Activated naive CD8-positive, alpha-beta T cell treated with anti-CD3 and anti-CD28 coated beads, Interleukin-2, amount 50 U/mL, for 24 hours (primary cell): Measurements from ENCODE around the gene CDK11B.
"Not testable (repeated sequence)": the region's sequence is repeated elsewhere in the genome, so short reads cannot be mapped to it uniquely, and the experiment has no call there.

Source experiments
- ATAC-seq: fragments of 150-1000 bp; cut with Tn5 transposase; one replicate; pipeline ENCODE4 v1.10.0; 2021
- DNase-seq: peaks from one replicate; pipeline ENCODE4 v3.0.0; 2021
- H3K27ac Mint-ChIP-seq: one replicate; pipeline ENCODE4 v1.8.0; 2021; ENCODE audit warnings: mild to moderate bottlenecking, mixed read lengths
- H3K27me3 Mint-ChIP-seq: one replicate; pipeline ENCODE4 v1.8.0; 2021; ENCODE audit warnings: mixed read lengths
- H3K36me3 Mint-ChIP-seq: one replicate; pipeline ENCODE4 v1.8.0; 2021; ENCODE audit warnings: low read depth, mixed read lengths
- H3K4me1 Mint-ChIP-seq: one replicate; pipeline ENCODE4 v1.8.0; 2021; ENCODE audit warnings: mixed read lengths
- H3K4me3 Mint-ChIP-seq: one replicate; pipeline ENCODE4 v1.8.0; 2021; ENCODE audit warnings: mild to moderate bottlenecking, moderate library complexity, mixed read lengths
- H3K9me3 Mint-ChIP-seq: one replicate; pipeline ENCODE4 v1.8.0; 2021; ENCODE audit warnings: mixed read lengths

Gene CDK11B

GRCh38 chr1:1640711-1641461 is 17.9 kb downstream of the CDK11B start:
- not testable (repeated sequence) for H3K9me3 Mint-ChIP-seq, H3K36me3 Mint-ChIP-seq, DNase-seq, H3K27me3 Mint-ChIP-seq, H3K27ac Mint-ChIP-seq, ATAC-seq, H3K4me1 Mint-ChIP-seq, H3K4me3 Mint-ChIP-seq

- H3K36me3 Mint-ChIP-seq, H3K9me3 Mint-ChIP-seq, ATAC-seq, H3K27ac Mint-ChIP-seq, H3K4me1 Mint-ChIP-seq, H3K4me3 Mint-ChIP-seq, H3K27me3 Mint-ChIP-seq, DNase-seq: not testable (repeated sequence)
These were observed 18.7 kb downstream of the CDK11B start for GRCh38 chr1:1640081-1640480.

GRCh38 chr1:1639368-1639767 is 19.4 kb downstream of the CDK11B start:
- H3K4me3 Mint-ChIP-seq, H3K27me3 Mint-ChIP-seq, H3K27ac Mint-ChIP-seq, DNase-seq, H3K36me3 Mint-ChIP-seq, ATAC-seq, H3K4me1 Mint-ChIP-seq, H3K9me3 Mint-ChIP-seq: not testable (repeated sequence)

- not testable (repeated sequence) for H3K4me3 Mint-ChIP-seq, H3K27me3 Mint-ChIP-seq, H3K36me3 Mint-ChIP-seq, ATAC-seq, DNase-seq, H3K9me3 Mint-ChIP-seq, H3K27ac Mint-ChIP-seq, H3K4me1 Mint-ChIP-seq
These were observed 20.3 kb downstream of the CDK11B start for GRCh38 chr1:1638528-1638927.

GRCh38 chr1:1637479-1637875 is 21.3 kb downstream of the CDK11B start:
- H3K4me3 Mint-ChIP-seq, H3K27ac Mint-ChIP-seq, DNase-seq, H3K9me3 Mint-ChIP-seq, H3K27me3 Mint-ChIP-seq, ATAC-seq, H3K36me3 Mint-ChIP-seq, H3K4me1 Mint-ChIP-seq: not testable (repeated sequence)

- H3K4me1 Mint-ChIP-seq, DNase-seq, H3K4me3 Mint-ChIP-seq, H3K36me3 Mint-ChIP-seq, H3K9me3 Mint-ChIP-seq, ATAC-seq, H3K27ac Mint-ChIP-seq, H3K27me3 Mint-ChIP-seq: not testable (repeated sequence)
These were observed 22.0 kb downstream of the CDK11B start for GRCh38 chr1:1636621-1637478.

GRCh38 chr1:1634613-1635012 is 24.2 kb downstream of the CDK11B start:
- not testable (repeated sequence) for H3K36me3 Mint-ChIP-seq, ATAC-seq, H3K4me1 Mint-ChIP-seq, DNase-seq, H3K4me3 Mint-ChIP-seq, H3K27me3 Mint-ChIP-seq, H3K9me3 Mint-ChIP-seq, H3K27ac Mint-ChIP-seq

GRCh38 chr1:1633409-1633808 is 25.4 kb downstream of the CDK11B start:
- H3K27ac Mint-ChIP-seq, H3K9me3 Mint-ChIP-seq, ATAC-seq, DNase-seq, H3K27me3 Mint-ChIP-seq, H3K4me3 Mint-ChIP-seq, H3K36me3 Mint-ChIP-seq, H3K4me1 Mint-ChIP-seq: not testable (repeated sequence)

- H3K4me1 Mint-ChIP-seq, result peaks cover 6% of the 10 kb centered on the region
- no peak within 1 kb of the TSS for H3K4me3 Mint-ChIP-seq
- no peak within 1 kb of the TSS for H3K27ac Mint-ChIP-seq
- peaks cover 3% of the 10 kb centered on the region for H3K27me3 Mint-ChIP-seq
- peaks cover 4% of the 10 kb centered on the region for H3K36me3 Mint-ChIP-seq
- no peaks in the 10 kb centered on the region for H3K9me3 Mint-ChIP-seq
- no peak for ATAC-seq
- DNase-seq, result no peak
These were observed 26.9 kb downstream of the CDK11B start, which contains the start of gene MMP23B for GRCh38 chr1:1631782-1632420. MMP23B (plus strand) TSS chr1:1632173; CDS start chr1:1632219, 46 bp downstream.

GRCh38 chr1:1630965-1631781 is 27.6 kb downstream of the CDK11B start:
- Mint-ChIP-seq H3K4me1 (peaks cover 6% of the 10 kb centered on the region), H3K27me3 (peaks cover 3% of the 10 kb centered on the region), H3K27ac (no peak overlapping the region), H3K36me3 (peaks cover 2% of the 10 kb centered on the region), H3K9me3 (no peaks in the 10 kb centered on the region), H3K4me3 (no peak overlapping the region)
- peak; percentile 32 for DNase-seq
- ATAC-seq, result no peak

GRCh38 chr1:1630191-1630964 is 28.4 kb downstream of the CDK11B start:
- H3K9me3 Mint-ChIP-seq, result no peaks in the 10 kb centered on the region
- peaks cover 6% of the 10 kb centered on the region for H3K4me1 Mint-ChIP-seq
- peak overlapping the region; percentile 77 for H3K4me3 Mint-ChIP-seq
- H3K27ac Mint-ChIP-seq, result peak overlapping the region; percentile 91
- peaks cover 2% of the 10 kb centered on the region for H3K36me3 Mint-ChIP-seq
- peak; percentile 92 for DNase-seq
- ATAC-seq, result peak; percentile 65
- H3K27me3 Mint-ChIP-seq, result peaks cover 3% of the 10 kb centered on the region

- H3K9me3 Mint-ChIP-seq, result no peaks in the 10 kb centered on the region
- H3K27ac Mint-ChIP-seq, result peak overlapping the region; percentile 46
- H3K36me3 Mint-ChIP-seq, result peaks cover 2% of the 10 kb centered on the region
- H3K4me3 Mint-ChIP-seq, result peak overlapping the region; percentile 43
- peak; percentile 60 for DNase-seq
- H3K4me1 Mint-ChIP-seq, result peaks cover 6% of the 10 kb centered on the region
- peaks cover 3% of the 10 kb centered on the region for H3K27me3 Mint-ChIP-seq
- ATAC-seq, result peak; percentile 27
These were observed 29.2 kb downstream of the CDK11B start for GRCh38 chr1:1629430-1630190.
